Measurements from ENCODE around the gene PZP.
A peak's percentile ranks its signal among the peaks of the same experiment; 100 is the strongest.
"Not testable (repeated sequence)": the region's sequence is repeated elsewhere in the genome, so short reads cannot be mapped to it uniquely, and the experiment has no call there.

The PZP gene

GRCh38 chr12:9248435-9248834 lies 40.2 kb upstream of the PZP start:
- DNase-seq (ENCODE audit: low read depth) = no peak
- TF ChIP-seq, protein P1, sequence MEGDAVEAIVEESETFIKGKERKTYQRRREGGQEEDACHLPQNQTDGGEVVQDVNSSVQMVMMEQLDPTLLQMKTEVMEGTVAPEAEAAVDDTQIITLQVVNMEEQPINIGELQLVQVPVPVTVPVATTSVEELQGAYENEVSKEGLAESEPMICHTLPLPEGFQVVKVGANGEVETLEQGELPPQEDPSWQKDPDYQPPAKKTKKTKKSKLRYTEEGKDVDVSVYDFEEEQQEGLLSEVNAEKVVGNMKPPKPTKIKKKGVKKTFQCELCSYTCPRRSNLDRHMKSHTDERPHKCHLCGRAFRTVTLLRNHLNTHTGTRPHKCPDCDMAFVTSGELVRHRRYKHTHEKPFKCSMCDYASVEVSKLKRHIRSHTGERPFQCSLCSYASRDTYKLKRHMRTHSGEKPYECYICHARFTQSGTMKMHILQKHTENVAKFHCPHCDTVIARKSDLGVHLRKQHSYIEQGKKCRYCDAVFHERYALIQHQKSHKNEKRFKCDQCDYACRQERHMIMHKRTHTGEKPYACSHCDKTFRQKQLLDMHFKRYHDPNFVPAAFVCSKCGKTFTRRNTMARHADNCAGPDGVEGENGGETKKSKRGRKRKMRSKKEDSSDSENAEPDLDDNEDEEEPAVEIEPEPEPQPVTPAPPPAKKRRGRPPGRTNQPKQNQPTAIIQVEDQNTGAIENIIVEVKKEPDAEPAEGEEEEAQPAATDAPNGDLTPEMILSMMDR (IDR thresholded peaks at IDR 0.05; ENCODE audit: low read depth, low read length, missing control alignments) = no peak
- in situ Hi-C loops (cut with HindIII; ENCODE audit: low sequenced_read_pairs) = no loop called here
- no peak overlapping the region for H3K4me3 ChIP-seq (ENCODE audit: low read depth, low read length)

DNA sequence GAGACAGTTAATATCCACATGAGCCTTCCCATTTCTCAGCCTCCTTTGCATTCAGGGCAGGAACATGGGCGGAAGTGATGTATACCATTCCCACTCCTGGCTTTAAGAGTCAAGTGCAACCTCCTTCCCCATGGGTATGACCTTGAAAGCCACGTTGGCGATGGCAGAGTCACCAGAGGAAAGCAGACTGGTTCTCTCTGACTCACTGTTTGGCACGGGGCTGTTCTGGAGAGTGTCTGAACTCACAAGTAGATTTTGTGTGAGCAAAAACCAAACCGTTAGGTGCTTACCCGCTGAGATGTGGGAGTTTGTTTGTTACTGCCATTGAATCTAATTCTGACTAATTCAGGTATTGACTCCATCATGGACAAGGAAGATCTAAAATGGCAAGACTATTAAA lies 36.7 kb upstream of the PZP start:
- no peak for DNase-seq (ENCODE audit: low read depth)
- in situ Hi-C loops (cut with HindIII; ENCODE audit: low sequenced_read_pairs) = no loop called here
- TF ChIP-seq, protein P1 (IDR thresholded peaks at IDR 0.05; ENCODE audit: low read depth, low read length, missing control alignments) = no peak
- no peak overlapping the region for H3K4me3 ChIP-seq (ENCODE audit: low read depth, low read length)

DNA sequence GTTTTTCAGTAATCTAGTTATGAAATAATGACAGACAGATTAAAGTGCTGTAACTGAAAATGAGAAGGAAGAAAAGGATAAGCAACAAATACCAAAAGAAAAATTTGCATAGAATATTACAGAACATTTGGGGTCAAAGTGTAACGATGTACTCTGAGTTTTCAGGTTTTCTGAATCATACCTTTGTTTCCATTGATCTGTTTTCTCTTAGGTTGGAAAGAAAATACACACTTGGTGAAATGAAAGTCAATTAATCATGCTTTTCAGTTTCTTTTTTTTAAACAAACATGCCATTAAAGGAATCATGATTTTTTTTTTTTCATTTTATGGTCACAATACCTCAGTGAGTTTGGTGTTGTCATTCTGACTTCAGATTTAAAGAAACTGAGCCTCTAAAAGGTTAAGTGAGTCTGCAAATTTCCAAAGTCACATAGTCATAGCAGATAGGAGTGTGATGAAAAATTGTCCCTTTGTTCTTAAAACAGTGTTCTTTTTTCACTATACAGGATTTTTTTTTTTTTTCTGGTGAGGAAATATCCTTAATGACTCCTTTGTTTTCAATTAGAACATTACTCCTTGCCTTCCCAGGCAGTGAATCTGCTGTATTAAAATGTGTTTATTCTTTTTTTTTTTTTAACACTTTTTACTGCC lies 35.9 kb upstream of the PZP start:
- no peak overlapping the region for H3K4me3 ChIP-seq (ENCODE audit: low read depth, low read length)
- TF ChIP-seq, protein P1 (IDR thresholded peaks at IDR 0.05; ENCODE audit: low read depth, low read length, missing control alignments) = no peak
- DNase-seq (ENCODE audit: low read depth) = no peak
- in situ Hi-C loops (cut with HindIII; ENCODE audit: low sequenced_read_pairs) = no loop called here

DNA sequence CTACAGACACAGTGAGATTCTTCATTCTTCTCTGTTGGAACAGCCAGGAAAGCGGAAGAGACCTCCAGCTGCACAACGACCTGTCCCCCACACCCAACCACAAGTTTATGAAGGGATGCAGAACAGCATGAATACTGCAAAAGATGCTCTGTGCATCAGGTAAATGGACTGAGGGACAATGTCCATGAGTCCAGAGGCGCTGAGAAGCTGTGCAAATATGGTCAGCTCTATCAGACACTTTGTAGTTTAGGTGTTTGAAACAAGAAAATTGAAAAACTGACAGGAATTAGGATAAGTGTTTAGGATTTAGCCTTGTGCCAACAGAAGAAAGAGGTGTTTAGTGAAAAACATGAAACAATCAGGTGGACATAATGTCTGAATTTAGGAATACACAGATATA lies 33.1 kb upstream of the PZP start:
- in situ Hi-C loops (cut with HindIII; ENCODE audit: low sequenced_read_pairs) = no loop called here
- no peak overlapping the region for H3K4me3 ChIP-seq (ENCODE audit: low read depth, low read length)
- TF ChIP-seq, protein P1 (IDR thresholded peaks at IDR 0.05; ENCODE audit: low read depth, low read length, missing control alignments) = no peak
- no peak for DNase-seq (ENCODE audit: low read depth)

DNA sequence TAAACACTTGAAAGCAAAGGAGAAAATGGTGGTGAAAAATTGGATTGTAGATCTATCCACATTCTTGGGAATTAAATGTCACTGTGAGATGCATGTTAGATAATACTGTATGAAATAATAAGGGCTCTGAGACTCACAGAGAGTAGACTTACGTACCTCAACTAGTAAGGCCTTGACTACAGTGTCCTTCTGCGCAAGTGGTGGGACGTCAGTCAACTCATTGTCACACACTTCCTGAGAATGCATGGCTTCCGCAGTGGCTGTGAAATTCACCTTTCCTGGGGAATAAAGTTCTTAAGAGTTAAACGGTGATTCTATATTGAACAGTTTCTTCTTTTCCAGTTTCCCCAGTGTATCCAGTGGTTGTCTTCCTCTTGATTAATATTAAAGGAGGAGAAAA lies 32.6 kb upstream of the PZP start:
- TF ChIP-seq, protein P1 (IDR thresholded peaks at IDR 0.05; ENCODE audit: low read depth, low read length, missing control alignments) = no peak
- DNase-seq (ENCODE audit: low read depth) = no peak
- peak overlapping the region; percentile 32 for H3K4me3 ChIP-seq (ENCODE audit: low read depth, low read length)

GRCh38 chr12:9240004-9240635 lies 31.9 kb upstream of the PZP start:
- DNase-seq (ENCODE audit: low read depth); in situ Hi-C loops (cut with HindIII; ENCODE audit: low sequenced_read_pairs): not testable (repeated sequence)
- H3K4me3 ChIP-seq (ENCODE audit: low read depth, low read length) = peak overlapping the region; percentile 32

More for the DNA sequence above, 32.6 kb upstream of the PZP start:
- in situ Hi-C loops (cut with HindIII; ENCODE audit: low sequenced_read_pairs) = no loop called here

GRCh38 chr12:9237286-9237685 lies 29.1 kb upstream of the PZP start:
- H3K4me3 ChIP-seq (ENCODE audit: low read depth, low read length) = no peak overlapping the region
- in situ Hi-C loops (cut with HindIII; ENCODE audit: low sequenced_read_pairs) = no loop called here
- TF ChIP-seq, protein P1 (IDR thresholded peaks at IDR 0.05; ENCODE audit: low read depth, low read length, missing control alignments) = no peak
- DNase-seq (ENCODE audit: low read depth) = no peak
